ENCODE data around the gene SV2B.
A peak's percentile ranks its signal among the peaks of the same experiment; 100 is the strongest.

The SV2B gene

GRCh38 chr15:91136386-91136923 lies 36.4 kb downstream of the SV2B start:
- TF ChIP-seq, protein P1, sequence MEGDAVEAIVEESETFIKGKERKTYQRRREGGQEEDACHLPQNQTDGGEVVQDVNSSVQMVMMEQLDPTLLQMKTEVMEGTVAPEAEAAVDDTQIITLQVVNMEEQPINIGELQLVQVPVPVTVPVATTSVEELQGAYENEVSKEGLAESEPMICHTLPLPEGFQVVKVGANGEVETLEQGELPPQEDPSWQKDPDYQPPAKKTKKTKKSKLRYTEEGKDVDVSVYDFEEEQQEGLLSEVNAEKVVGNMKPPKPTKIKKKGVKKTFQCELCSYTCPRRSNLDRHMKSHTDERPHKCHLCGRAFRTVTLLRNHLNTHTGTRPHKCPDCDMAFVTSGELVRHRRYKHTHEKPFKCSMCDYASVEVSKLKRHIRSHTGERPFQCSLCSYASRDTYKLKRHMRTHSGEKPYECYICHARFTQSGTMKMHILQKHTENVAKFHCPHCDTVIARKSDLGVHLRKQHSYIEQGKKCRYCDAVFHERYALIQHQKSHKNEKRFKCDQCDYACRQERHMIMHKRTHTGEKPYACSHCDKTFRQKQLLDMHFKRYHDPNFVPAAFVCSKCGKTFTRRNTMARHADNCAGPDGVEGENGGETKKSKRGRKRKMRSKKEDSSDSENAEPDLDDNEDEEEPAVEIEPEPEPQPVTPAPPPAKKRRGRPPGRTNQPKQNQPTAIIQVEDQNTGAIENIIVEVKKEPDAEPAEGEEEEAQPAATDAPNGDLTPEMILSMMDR (IDR thresholded peaks at IDR 0.05): no peak
- TF ChIP-seq ZFX (IDR thresholded peaks at IDR 0.05; ENCODE audit: borderline replicate concordance): no peak

DNA sequence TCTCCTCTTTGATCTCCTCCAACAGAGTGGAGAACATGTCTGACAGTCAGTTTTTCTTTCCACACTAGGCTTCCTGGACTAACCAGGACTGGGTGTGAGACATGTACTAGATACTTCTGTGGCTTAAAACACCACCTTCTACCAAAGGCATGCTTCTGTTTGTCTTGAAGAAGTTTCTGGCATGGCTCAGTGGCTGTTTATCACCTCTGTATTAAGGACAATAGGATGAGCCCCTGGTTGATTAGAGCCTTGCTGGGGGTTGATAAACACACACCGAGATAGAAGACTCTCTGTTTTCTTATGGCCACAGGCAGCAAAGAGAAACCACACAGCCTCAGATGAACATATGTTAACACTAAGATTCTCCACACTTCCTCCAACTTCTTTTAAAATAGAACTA lies 40.5 kb downstream of the SV2B start:
- no peak overlapping the region for H3K27ac ChIP-seq
- no peak for TF ChIP-seq ZFX (IDR thresholded peaks at IDR 0.05; ENCODE audit: borderline replicate concordance)
- TF ChIP-seq, protein P1 (IDR thresholded peaks at IDR 0.05): no peak

More at GRCh38 chr15:91136386-91136923, 36.4 kb downstream of the SV2B start:
- no peak overlapping the region for H3K27ac ChIP-seq

DNA sequence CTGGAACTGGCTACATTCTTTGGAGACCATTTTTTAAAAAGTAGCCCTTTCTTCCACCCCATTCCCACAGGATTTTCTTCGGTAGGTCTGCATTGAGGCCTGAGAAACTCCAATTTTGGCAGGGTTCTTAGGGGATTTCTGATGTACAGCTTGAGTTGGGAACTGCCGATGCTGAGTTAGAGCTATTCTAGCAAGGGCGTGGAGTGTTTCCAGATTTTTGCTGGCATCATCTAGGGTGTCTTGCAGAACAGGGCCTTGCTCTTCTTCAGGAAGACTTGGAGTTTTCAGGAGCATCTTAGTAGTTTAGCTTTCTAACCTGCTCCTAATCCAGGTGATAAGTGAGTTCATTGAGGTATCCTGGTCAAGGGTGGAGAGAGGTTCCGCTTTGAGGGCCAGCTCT lies 41.0 kb downstream of the SV2B start:
- TF ChIP-seq ZFX (IDR thresholded peaks at IDR 0.05; ENCODE audit: borderline replicate concordance): no peak
- TF ChIP-seq, protein P1 (IDR thresholded peaks at IDR 0.05): no peak

GRCh38 chr15:91142106-91142744 lies 42.2 kb downstream of the SV2B start:
- no peak overlapping the region for H3K27ac ChIP-seq
- TF ChIP-seq, protein P1 (IDR thresholded peaks at IDR 0.05): peak; percentile 57
- no peak for TF ChIP-seq ZFX (IDR thresholded peaks at IDR 0.05; ENCODE audit: borderline replicate concordance)

More for the DNA sequence above, 41.0 kb downstream of the SV2B start:
- no peak overlapping the region for H3K27ac ChIP-seq

DNA sequence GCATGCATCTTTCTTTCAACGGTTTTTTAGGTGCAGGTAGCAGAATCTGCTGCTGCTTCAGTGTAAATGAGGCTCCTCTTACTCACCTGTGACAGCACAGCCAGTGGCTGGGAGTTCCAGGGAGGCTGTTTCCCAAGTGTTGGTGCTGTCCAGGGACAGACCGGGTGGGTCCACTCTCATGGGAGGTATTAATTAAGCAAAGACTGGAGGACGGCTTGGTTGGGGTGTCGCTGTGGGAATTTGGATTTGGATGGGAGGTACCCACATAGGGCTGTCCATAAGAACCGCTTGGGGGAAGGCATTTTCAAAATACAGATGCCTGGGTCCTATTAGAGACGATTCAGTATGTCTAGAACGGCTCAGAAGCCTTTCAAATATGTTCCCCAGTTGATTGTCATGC lies 42.9 kb downstream of the SV2B start:
- no peak overlapping the region for H3K27ac ChIP-seq
- no peak for TF ChIP-seq ZFX (IDR thresholded peaks at IDR 0.05; ENCODE audit: borderline replicate concordance)

DNA sequence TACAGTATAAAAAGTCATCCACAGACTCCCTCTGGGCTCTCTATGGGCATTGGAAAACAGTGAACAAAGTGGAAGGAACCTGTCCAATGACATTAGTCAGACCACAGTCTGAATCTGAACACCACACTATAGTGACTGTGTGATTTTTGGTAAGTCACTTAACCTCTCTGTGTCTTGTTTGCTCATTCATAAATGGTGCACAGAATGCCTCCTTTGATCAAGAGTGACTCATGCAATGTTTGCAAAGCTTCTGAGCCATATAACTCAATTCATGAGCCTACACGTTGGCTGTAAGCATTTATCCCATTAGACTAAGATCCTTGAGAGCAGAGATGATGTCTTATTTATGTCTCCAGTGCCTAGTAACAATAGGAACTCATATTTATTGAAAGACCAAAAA lies 46.7 kb downstream of the SV2B start:
- TF ChIP-seq ZFX (IDR thresholded peaks at IDR 0.05; ENCODE audit: borderline replicate concordance): no peak
- TF ChIP-seq, protein P1 (IDR thresholded peaks at IDR 0.05): no peak
- H3K27ac ChIP-seq: no peak overlapping the region

- no peak overlapping the region for H3K27ac ChIP-seq
- no peak for TF ChIP-seq ZFX (IDR thresholded peaks at IDR 0.05; ENCODE audit: borderline replicate concordance)
- TF ChIP-seq, protein P1 (IDR thresholded peaks at IDR 0.05): no peak
Observed at GRCh38 chr15:91148243-91148642, 48.2 kb downstream of the SV2B start.

Data from 22Rv1 (cell line).